GM19099 (cell line): Measurements from ENCODE around the gene SLC25A26.

Experiments
- POLR2A ChIP-seq: IDR thresholded peaks from 3 replicates; pipeline ENCODE4 v1.6.1; 2011; ENCODE audit warnings: low read depth; ENCODE audit not compliant: insufficient read length; ENCODE audit errors: extremely low read depth

The SLC25A26 gene

DNA sequence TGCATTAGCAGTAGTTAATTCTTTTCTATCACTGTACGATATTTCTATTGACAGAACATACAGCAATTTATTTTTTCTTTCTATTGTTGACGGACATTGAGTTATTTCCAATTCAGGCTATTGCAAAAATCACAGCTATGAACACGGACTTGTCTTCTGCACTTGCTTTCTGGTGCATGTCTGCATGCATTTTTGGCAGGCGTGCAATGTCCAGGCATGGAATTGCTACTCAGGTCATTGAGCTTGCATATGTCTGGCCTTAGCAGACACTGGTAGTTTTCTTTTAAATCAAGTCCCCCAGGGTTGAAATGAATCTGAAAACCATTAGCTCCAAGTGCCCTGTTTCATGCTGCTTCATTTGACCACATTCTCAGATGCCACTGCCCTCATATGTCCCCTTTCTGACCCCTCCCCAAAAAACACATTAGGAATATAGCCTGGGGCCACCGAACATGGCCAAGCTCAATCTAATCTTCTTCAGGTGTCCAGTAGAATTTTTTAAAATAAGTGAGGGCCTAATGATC, 207.2 kb downstream of the SLC25A26 start:
- no peak for TF ChIP-seq POLR2A
